ENCODE data around the gene PPP2R3B. TPM values are rescaled to one million over a fixed set of nuclear protein-coding genes. Genes with fewer than 3 reads are reported as not detected.

Gene PPP2R3B
- polyA plus RNA-seq, 1 donor from 2014 or later = 41.7 TPM

DNA sequence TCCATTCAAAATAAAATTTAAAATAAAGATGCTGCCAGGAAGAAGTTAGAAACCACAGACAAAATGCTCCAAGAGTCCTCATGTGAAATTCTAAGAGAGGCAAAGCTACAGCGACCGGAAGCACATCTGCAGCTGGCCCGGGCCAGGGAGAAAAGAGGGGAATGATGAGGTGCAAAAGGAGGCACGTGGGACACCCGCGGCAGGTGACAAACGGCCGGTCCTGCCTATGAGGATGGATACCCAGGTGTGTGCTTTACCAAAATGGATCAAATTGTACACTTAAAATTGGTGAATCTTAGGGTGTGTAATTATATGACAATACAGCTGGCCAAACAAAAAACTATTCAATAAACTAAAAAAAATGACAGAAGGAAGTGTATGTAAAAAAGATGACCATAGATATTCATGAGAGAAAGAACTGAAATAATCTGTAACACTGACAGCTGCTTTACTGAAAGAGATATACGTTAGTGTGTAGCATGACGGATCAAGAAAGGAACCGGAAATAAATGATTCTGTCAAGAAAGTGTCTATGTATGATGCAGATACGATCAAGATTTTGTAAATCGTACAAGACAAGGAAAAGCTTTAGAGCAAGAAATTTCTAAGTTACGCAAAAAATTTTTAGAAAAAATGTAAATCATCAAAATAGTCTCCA, 29.5 kb downstream of the PPP2R3B start:
- no peak for TF ChIP-seq RAD21 (conservative IDR thresholded peaks at IDR 0.05)
- no peak for TF ChIP-seq SMC3 (conservative IDR thresholded peaks at IDR 0.05; ENCODE audit: poor library complexity)
- TF ChIP-seq EP300 (conservative IDR thresholded peaks at IDR 0.05; ENCODE audit: poor library complexity, severe bottlenecking) = no peak
- TF ChIP-seq MXI1 (conservative IDR thresholded peaks at IDR 0.05; ENCODE audit: poor library complexity, severe bottlenecking) = no peak
- no peak for TF ChIP-seq CTCF (IDR thresholded peaks at IDR 0.05; ENCODE audit: poor library complexity, severe bottlenecking)
- TF ChIP-seq TAF1 (IDR thresholded peaks at IDR 0.05; ENCODE audit: low read depth) = no peak
- TF ChIP-seq REST (IDR thresholded peaks at IDR 0.05; ENCODE audit: borderline replicate concordance) = no peak
- no peaks in the 10 kb centered on the region for H3K27me3 ChIP-seq (ENCODE audit: insufficient read depth, low read depth, low read length)
- H3K79me2 ChIP-seq (replicated peaks; ENCODE audit: insufficient read depth, low read length) = no peaks in the 10 kb centered on the region
- no peak overlapping the region for H3K4me2 ChIP-seq (ENCODE audit: low read length)
- no peak overlapping the region for H3K9ac ChIP-seq (ENCODE audit: low read length)
- no peak overlapping the region for H3K4me3 ChIP-seq (ENCODE audit: low read length)
- peaks cover 9% of the 10 kb centered on the region for H3K9me3 ChIP-seq (ENCODE audit: low read length)
- no peaks in the 10 kb centered on the region for H3K9me2 ChIP-seq (ENCODE audit: insufficient read depth, low read length)
- no peaks in the 10 kb centered on the region for H3F3A ChIP-seq (ENCODE audit: insufficient read depth, low read length, poor library complexity, severe bottlenecking)
- H4K20me1 ChIP-seq (ENCODE audit: insufficient read depth) = no peaks in the 10 kb centered on the region
- no peak overlapping the region for H3K27ac ChIP-seq (ENCODE audit: low read length)
- peaks cover 13% of the 10 kb centered on the region for H3K36me3 ChIP-seq (ENCODE audit: insufficient read depth, low read length)
- no peak overlapping the region for H2AFZ ChIP-seq (ENCODE audit: low read depth, low read length)

DNA sequence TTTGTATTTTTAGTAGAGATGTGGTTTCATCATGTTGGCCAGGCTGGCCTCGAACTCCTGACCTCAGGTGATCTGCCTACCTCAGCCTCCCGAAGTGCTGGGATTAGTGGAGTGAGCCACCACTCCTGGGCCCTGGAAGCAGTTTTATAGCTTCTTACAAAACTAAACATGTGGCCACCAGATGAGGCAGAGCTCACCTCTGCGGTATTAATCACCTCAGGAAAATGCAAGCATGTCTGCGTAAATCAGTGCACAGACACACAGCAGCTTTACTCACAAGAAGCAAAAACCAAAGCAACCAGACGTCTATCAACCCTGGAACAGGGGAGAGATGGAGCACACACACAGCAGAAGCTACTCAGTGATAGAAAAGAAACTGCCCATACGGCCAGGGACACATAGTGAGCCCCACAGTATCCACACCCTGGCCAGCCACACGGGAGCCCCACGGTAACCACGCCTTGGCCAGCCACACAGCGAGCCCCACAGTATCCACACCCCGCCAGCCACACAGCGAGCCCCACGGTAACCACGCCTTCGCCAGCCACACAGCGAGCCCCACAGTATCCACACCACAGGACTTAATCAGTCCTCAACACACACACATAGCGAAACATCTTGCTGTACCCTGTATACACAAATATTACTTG, 30.2 kb downstream of the PPP2R3B start:
- no peak for TF ChIP-seq CTCF (IDR thresholded peaks at IDR 0.05; ENCODE audit: poor library complexity, severe bottlenecking)
- TF ChIP-seq EP300 (conservative IDR thresholded peaks at IDR 0.05; ENCODE audit: poor library complexity, severe bottlenecking) = no peak
- TF ChIP-seq SMC3 (conservative IDR thresholded peaks at IDR 0.05; ENCODE audit: poor library complexity) = no peak
- TF ChIP-seq RAD21 (conservative IDR thresholded peaks at IDR 0.05) = no peak
- TF ChIP-seq MXI1 (conservative IDR thresholded peaks at IDR 0.05; ENCODE audit: poor library complexity, severe bottlenecking) = no peak
- no peak for TF ChIP-seq POLR2AphosphoS5 (IDR thresholded peaks at IDR 0.05)
- no peak for TF ChIP-seq EZH2 (IDR thresholded peaks at IDR 0.05; ENCODE audit: borderline replicate concordance, insufficient read depth, low read length, poor library complexity, severe bottlenecking)
- TF ChIP-seq REST (IDR thresholded peaks at IDR 0.05; ENCODE audit: borderline replicate concordance) = no peak
- TF ChIP-seq TAF1 (IDR thresholded peaks at IDR 0.05; ENCODE audit: low read depth) = no peak
- no peaks in the 10 kb centered on the region for H3K9me2 ChIP-seq (ENCODE audit: insufficient read depth, low read length)
- no peak overlapping the region for H3K9ac ChIP-seq (ENCODE audit: low read length)
- H3K27ac ChIP-seq (ENCODE audit: low read length) = no peak overlapping the region
- no peak overlapping the region for H2AFZ ChIP-seq (ENCODE audit: low read depth, low read length)
- peaks cover 9% of the 10 kb centered on the region for H3K9me3 ChIP-seq (ENCODE audit: low read length)
- no peak overlapping the region for H3K4me3 ChIP-seq (ENCODE audit: low read length)
- no peaks in the 10 kb centered on the region for H3K27me3 ChIP-seq (ENCODE audit: insufficient read depth, low read depth, low read length)
- no peaks in the 10 kb centered on the region for H4K20me1 ChIP-seq (ENCODE audit: insufficient read depth)
- no peaks in the 10 kb centered on the region for H3K79me2 ChIP-seq (replicated peaks; ENCODE audit: insufficient read depth, low read length)
- no peaks in the 10 kb centered on the region for H3F3A ChIP-seq (ENCODE audit: insufficient read depth, low read length, poor library complexity, severe bottlenecking)
- H3K36me3 ChIP-seq (ENCODE audit: insufficient read depth, low read length) = peaks cover 11% of the 10 kb centered on the region
- H3K4me2 ChIP-seq (ENCODE audit: low read length) = no peak overlapping the region

All from neural cell (in vitro differentiated cells).